ENCODE data around the gene CDC26.

Gene CDC26

GRCh38 chr9:113306566-113306965, 31.2 kb upstream of the CDC26 start:
- TF ChIP-seq EZH2phosphoT487 (IDR thresholded peaks at IDR 0.05; ENCODE audit: low read length), result no peak
- no peak for TF ChIP-seq EZH2 (optimal IDR thresholded peaks at IDR 0.05; ENCODE audit: low read depth, low read length)
- TF ChIP-seq, protein P1, sequence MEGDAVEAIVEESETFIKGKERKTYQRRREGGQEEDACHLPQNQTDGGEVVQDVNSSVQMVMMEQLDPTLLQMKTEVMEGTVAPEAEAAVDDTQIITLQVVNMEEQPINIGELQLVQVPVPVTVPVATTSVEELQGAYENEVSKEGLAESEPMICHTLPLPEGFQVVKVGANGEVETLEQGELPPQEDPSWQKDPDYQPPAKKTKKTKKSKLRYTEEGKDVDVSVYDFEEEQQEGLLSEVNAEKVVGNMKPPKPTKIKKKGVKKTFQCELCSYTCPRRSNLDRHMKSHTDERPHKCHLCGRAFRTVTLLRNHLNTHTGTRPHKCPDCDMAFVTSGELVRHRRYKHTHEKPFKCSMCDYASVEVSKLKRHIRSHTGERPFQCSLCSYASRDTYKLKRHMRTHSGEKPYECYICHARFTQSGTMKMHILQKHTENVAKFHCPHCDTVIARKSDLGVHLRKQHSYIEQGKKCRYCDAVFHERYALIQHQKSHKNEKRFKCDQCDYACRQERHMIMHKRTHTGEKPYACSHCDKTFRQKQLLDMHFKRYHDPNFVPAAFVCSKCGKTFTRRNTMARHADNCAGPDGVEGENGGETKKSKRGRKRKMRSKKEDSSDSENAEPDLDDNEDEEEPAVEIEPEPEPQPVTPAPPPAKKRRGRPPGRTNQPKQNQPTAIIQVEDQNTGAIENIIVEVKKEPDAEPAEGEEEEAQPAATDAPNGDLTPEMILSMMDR (IDR thresholded peaks at IDR 0.05; ENCODE audit: low read length), result no peak
- Histone ChIP-seq H3K9me2 (replicated peaks; ENCODE audit: insufficient read depth, low read length) (no peaks in the 10 kb centered on the region), H3K36me3 (replicated peaks; ENCODE audit: insufficient read depth, low read length) (no peaks in the 10 kb centered on the region), H3K9ac (ENCODE audit: low read length) (no peak overlapping the region), H2AFZ (ENCODE audit: low read length) (no peak overlapping the region), H3K79me2 (ENCODE audit: low read length) (no peaks in the 10 kb centered on the region), H3K4me3 (ENCODE audit: low read length) (no peak overlapping the region), H3F3A (ENCODE audit: insufficient read depth, low read length) (no peaks in the 10 kb centered on the region), H3K4me2 (ENCODE audit: low read depth, low read length) (no peak overlapping the region), H3K27ac (ENCODE audit: low read length) (no peak overlapping the region), H3K27me3 (replicated peaks; ENCODE audit: insufficient read depth, low read length) (no peaks in the 10 kb centered on the region), H3K4me1 (ENCODE audit: low read length) (peaks cover 6% of the 10 kb centered on the region), H4K20me1 (ENCODE audit: insufficient read depth, low read length) (no peaks in the 10 kb centered on the region), H3K9me3 (replicated peaks; ENCODE audit: insufficient read depth, low read length) (no peaks in the 10 kb centered on the region)
- no peak for DNase-seq

- Histone ChIP-seq H3K4me3 (ENCODE audit: low read length) (no peak within 1 kb of the TSS), H3K79me2 (ENCODE audit: low read length) (no peaks in the 10 kb centered on the region), H3K27ac (ENCODE audit: low read length) (no peak within 1 kb of the TSS), H4K20me1 (ENCODE audit: insufficient read depth, low read length) (no peaks in the 10 kb centered on the region), H3K9me2 (replicated peaks; ENCODE audit: insufficient read depth, low read length) (no peaks in the 10 kb centered on the region), H3K4me2 (ENCODE audit: low read depth, low read length) (no peak within 1 kb of the TSS), H3K27me3 (replicated peaks; ENCODE audit: insufficient read depth, low read length) (no peaks in the 10 kb centered on the region), H3K9me3 (replicated peaks; ENCODE audit: insufficient read depth, low read length) (no peaks in the 10 kb centered on the region), H3K4me1 (ENCODE audit: low read length) (peaks cover 29% of the 10 kb centered on the region), H3K9ac (ENCODE audit: low read length) (no peak within 1 kb of the TSS), H3K36me3 (replicated peaks; ENCODE audit: insufficient read depth, low read length) (no peaks in the 10 kb centered on the region), H2AFZ (ENCODE audit: low read length) (no peak within 1 kb of the TSS), H3F3A (ENCODE audit: insufficient read depth, low read length) (peaks cover 18% of the 10 kb centered on the region)
- no peak for TF ChIP-seq EZH2 (optimal IDR thresholded peaks at IDR 0.05; ENCODE audit: low read depth, low read length)
- TF ChIP-seq EZH2phosphoT487 (IDR thresholded peaks at IDR 0.05; ENCODE audit: low read length), result no peak
- TF ChIP-seq, protein P1 (IDR thresholded peaks at IDR 0.05; ENCODE audit: low read length), result no peak
- DNase-seq, result no peak
These were observed 27.5 kb upstream of the CDC26 start, which contains the start of gene RNF183 for GRCh38 chr9:113302792-113303418. Gene RNF183 (minus strand): TSS chr9:113303376. CDS start chr9:113298184, 5,192 bp downstream.

- Histone ChIP-seq H3K9me2 (replicated peaks; ENCODE audit: insufficient read depth, low read length) (no peaks in the 10 kb centered on the region), H3F3A (ENCODE audit: insufficient read depth, low read length) (peaks cover 18% of the 10 kb centered on the region), H3K4me3 (ENCODE audit: low read length) (no peak overlapping the region), H2AFZ (ENCODE audit: low read length) (no peak overlapping the region), H3K36me3 (replicated peaks; ENCODE audit: insufficient read depth, low read length) (no peaks in the 10 kb centered on the region), H3K9me3 (replicated peaks; ENCODE audit: insufficient read depth, low read length) (no peaks in the 10 kb centered on the region), H3K4me1 (ENCODE audit: low read length) (peaks cover 29% of the 10 kb centered on the region), H3K9ac (ENCODE audit: low read length) (no peak overlapping the region), H3K27ac (ENCODE audit: low read length) (no peak overlapping the region), H4K20me1 (ENCODE audit: insufficient read depth, low read length) (no peaks in the 10 kb centered on the region), H3K27me3 (replicated peaks; ENCODE audit: insufficient read depth, low read length) (no peaks in the 10 kb centered on the region), H3K4me2 (ENCODE audit: low read depth, low read length) (no peak overlapping the region), H3K79me2 (ENCODE audit: low read length) (no peaks in the 10 kb centered on the region)
- DNase-seq, result no peak
- TF ChIP-seq, protein P1 (IDR thresholded peaks at IDR 0.05; ENCODE audit: low read length), result no peak
- TF ChIP-seq EZH2phosphoT487 (IDR thresholded peaks at IDR 0.05; ENCODE audit: low read length), result no peak
- TF ChIP-seq EZH2 (optimal IDR thresholded peaks at IDR 0.05; ENCODE audit: low read depth, low read length), result no peak
These were observed 26.2 kb upstream of the CDC26 start for GRCh38 chr9:113301548-113301947.
